M059J (cell line): ENCODE measurements around the gene TTLL8. TPM values are rescaled to one million over a fixed set of nuclear protein-coding genes. Genes with fewer than 3 reads are reported as not detected.

Experiments used
- DNase-seq: peaks from one replicate; pipeline ENCODE4 v3.0.0-alpha.2; 2012; ENCODE audit warnings: low read depth
- total RNA-seq: library from RNA; depleted of rRNA; stranded (reverse); fragments of >200 nt; shearing (Covaris generic); gene quantifications from 2 replicates; pipeline ENCODE4 v1.2.3, GENCODE V29; 2014

The TTLL8 gene
- total RNA-seq, 1 experiment from 2014 or later: not detected

DNA sequence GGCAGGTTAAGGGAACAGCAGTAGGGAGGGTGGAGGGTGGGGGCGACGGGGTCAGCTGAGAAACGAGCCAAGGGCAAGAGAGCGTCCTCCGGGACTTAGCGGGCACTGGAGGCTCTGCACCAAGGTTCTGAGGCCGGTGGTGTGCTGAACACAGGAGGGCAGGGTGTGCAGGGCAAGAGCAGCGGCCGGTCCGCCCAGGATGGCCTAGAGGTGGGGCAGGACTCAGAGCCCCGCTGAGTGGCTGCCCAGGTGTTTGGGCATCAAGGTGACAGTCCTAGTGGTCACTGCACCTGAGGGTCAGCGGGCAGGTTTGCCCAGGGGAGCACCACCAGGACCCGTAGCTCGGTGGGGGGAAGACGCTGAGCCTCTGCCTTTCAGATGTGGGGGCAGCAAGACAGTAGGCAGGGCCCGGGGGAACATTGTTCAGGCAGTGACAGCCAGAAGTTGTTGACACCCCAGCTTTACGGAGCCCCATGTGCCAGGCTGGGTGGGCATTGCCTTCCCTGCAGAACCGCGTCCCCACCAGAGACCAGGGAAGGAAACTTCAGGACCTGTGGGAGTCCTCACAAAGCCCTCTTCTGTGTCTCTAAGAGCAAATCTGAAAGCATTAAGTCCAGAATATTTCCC is 4.5 kb upstream of the TTLL8 start:
- DNase-seq: no peak

- no peak for DNase-seq
Measured at GRCh38 chr22:50061824-50062355, 3.8 kb upstream of the TTLL8 start.

GRCh38 chr22:50061141-50061823 is 3.2 kb upstream of the TTLL8 start:
- no peak for DNase-seq

DNA sequence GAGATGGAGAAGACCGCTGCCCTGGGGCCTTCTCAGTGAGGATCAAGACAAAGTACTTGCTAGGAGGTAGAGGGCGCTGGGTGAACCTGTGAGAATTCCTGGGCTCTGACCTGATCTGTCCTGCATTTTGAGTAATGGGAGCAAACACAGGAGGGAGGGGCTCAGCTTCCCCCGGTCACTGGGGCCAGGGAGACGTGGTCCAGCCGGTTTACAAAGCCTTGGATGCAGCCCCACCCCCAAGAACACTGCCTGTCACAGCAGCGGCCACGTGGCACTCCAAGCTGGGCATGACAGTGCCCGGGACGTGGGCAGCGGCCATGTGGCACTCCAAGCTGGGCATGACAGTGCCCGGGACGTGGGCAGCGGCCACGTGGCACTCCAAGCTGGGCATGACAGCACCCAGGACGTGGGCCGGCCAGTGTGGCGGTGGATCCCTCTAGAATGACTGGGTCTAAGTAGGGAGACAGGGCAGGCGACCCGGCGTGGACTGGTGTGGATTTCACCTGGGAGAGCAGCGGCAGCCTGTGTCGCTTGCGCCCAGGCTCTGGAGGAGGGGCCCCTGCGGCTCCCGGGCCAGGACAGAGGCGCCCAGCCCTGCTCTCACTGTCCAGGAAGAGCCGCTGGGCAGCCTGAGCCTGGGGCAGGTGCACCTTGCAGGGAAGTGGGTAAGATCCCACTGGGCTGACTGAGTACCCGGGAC is 2.5 kb upstream of the TTLL8 start:
- no peak for DNase-seq

- no peak for DNase-seq
Measured at GRCh38 chr22:50059881-50060262, 1.8 kb upstream of the TTLL8 start.

GRCh38 chr22:50058906-50059880 is 1.1 kb upstream of the TTLL8 start:
- peak; percentile 15 for DNase-seq

- DNase-seq: no peak
Measured at GRCh38 chr22:50057278-50058060, 629 bp downstream of the TTLL8 start.

GRCh38 chr22:50056214-50056972 is 1.7 kb downstream of the TTLL8 start:
- DNase-seq: no peak

GRCh38 chr22:50053861-50054260 is 4.2 kb downstream of the TTLL8 start:
- no peak for DNase-seq

DNA sequence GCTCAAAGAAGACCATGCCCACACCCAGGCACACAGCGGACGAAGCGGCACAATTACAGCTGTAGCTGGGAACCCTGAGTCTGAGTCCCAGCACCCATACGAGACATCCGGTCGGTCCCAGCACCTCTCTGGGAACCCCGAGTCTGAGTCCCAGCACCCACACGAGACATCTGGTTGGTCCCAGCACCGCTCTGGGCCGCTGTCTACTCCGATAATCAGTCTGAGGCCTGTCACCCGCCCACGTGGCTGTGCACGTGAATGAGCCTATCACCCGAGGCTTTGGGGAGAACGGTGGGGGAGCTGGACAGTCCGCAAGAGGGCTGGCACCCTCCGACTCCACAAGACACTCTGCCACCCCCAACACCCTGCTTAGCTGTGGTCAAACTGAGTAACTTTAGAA is 6.2 kb downstream of the TTLL8 start:
- DNase-seq: no peak

- no peak for DNase-seq
Measured at GRCh38 chr22:50049299-50050195, 8.6 kb downstream of the TTLL8 start.

- DNase-seq: no peak
Measured at GRCh38 chr22:50048836-50049235, 9.3 kb downstream of the TTLL8 start.

DNA sequence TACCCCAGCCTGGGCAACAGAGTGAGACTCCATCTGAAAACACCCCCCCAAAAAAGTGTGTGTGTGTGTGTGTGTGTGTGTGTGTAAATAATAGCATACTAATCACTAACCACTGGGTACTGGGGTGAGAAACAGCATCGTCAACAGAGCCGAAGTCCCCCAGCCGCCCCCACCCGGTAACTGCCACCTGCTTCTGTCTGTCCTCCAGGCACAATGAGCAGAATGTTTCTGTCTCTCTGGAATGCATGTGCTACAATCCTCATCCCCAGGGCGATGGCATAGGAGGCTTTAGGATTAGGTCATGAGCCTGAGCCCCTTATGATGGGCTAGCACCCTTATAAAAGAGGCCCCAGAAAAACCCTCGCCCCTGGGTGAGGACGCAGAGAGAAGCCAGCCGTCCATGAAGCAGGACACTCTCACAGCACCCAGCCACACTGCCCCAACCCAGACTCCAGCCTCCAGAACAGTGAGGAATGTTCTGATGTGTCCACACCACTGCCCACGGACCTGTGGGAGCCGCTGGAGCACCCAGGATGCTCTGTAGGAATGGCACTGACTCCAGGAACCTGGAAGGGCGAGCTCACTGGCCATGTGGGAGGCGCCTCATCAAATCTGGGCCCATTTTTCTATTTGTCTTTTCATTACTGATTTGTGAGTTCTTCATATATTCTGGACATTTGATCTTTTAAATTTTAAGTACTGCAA is 9.9 kb downstream of the TTLL8 start:
- no peak for DNase-seq

DNA sequence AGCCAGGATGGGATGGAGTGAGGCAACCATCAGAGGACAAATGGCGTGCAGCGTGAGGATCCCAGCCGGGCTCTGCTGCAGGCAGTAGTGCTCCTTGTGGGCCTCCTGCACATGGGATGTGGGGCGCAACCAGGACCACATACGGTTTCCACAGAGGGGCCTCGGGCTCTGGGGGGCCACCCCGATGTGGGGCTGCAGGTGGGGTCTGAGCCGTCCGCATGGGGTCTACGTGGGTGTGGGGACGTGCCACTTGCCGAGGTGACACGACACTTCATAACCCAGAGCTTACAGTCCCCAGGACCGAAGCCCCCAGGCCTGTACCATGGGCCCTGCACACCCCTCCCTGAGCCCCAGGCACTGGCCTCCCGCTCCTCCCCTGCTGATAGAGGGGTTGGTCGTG is 10.8 kb downstream of the TTLL8 start:
- no peak for DNase-seq

GRCh38 chr22:50046481-50047245 is 11.4 kb downstream of the TTLL8 start:
- no peak for DNase-seq

- no peak for DNase-seq
Measured at GRCh38 chr22:50046019-50046415, 12.1 kb downstream of the TTLL8 start.

DNA sequence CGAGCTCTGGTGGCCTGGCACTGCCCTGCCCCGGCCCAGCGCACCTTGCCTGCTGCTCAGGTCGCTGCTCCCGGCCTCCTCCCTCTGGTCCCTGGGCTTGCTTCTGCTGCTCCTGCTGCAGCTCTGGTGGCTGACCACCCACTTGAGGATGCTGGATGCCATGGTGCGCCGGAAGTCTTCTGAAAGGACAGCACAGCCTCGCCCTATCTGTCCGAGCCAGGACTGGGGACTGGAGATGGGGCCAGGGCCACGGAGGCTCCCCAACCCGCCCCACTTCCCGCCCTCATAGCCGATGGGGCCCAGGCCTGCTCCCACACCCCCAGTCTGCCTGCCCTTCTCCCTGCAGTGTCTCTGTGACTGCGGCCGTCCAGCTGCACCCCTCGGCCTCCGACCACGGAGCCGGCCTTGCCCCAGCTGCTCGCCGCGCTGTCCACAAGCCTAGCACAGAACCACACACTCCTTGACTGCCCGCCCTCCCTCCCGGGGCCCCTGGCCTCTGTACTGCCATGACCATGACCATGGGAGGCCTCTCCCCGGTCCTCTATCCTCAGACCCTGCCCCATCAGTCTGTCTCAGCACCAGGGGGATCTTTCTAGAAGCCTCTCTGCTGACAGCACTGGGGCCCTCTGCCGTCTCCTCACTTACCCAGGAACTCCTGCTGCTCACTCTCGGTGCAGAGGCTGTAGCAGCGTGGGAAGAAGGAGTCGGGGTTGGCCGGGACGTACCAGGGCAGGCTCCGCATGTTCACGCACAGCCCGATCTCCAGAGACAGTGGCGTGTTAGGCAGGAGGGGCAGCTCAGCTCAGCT is 12.7 kb downstream of the TTLL8 start:
- DNase-seq: no peak
